ENCODE results near the gene ANKRD55.
A peak's percentile ranks its signal among the peaks of the same experiment; 100 is the strongest.
"Not testable (repeated sequence)": the region's sequence is repeated elsewhere in the genome, so short reads cannot be mapped to it uniquely, and the experiment has no call there.

The ANKRD55 gene

DNA sequence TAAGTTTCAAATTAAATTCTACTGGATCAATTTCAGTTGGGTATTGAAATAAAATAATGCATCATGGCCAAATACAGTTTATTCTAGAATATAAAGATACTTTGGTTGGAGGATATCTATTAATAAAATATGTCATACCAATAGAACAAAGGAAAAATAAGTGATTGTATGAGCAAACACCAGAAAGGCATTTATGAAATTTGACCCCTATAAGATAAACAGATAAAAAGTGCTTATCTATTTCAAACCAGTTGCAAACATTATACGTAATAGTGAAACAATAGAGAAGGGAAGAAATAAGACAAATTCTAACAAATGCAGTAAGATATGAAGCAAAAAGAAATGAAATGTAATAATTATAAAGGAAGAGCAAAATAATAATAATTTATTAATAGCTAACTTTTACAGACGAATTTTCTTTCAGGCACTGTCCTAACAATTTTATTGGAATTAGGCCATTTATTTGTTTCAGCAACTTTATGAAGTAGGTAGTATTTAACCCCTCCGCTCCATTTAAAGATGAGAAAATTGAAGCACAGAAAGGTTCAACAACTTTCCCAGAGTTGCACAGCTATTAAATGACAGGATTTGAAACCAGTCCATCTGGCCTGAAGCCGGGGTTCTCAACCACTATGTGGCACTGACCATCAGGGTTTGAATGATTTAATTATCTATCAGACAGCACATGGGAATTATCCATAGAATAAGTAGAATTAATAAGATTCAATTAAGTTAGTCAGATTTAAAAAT, 20.8 kb downstream of the ANKRD55 start:
- H3K4me3 ChIP-seq: no peak overlapping the region
- no peak overlapping the region for H3K27ac ChIP-seq

- no peak overlapping the region for H3K4me3 ChIP-seq
- no peak overlapping the region for H3K27ac ChIP-seq
Observed at GRCh38 chr5:56211298-56211865, 21.7 kb downstream of the ANKRD55 start.

- H3K4me3 ChIP-seq: no peak overlapping the region
- H3K27ac ChIP-seq: no peak overlapping the region
Observed at GRCh38 chr5:56208681-56209080, 24.4 kb downstream of the ANKRD55 start.

DNA sequence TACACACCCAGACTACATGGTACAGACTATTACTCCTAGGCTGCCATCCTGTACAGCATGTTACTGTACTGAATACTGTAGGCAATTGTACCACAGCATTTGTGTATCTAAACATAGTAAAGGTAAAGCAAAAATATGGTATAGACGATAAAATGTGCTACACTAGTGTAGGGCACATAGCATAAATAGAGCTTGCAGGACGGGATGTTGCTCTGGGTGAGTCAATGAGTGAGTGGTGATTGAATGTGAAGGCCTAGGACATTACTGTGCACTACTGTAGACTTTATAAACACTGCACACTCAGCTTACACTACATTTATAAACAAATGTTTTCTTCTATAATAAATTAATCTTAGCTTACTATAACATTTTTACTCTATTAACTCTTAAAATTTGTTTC, 25.6 kb downstream of the ANKRD55 start:
- Histone ChIP-seq H3K4me3 (no peak overlapping the region), H3K27ac (no peak overlapping the region)

DNA sequence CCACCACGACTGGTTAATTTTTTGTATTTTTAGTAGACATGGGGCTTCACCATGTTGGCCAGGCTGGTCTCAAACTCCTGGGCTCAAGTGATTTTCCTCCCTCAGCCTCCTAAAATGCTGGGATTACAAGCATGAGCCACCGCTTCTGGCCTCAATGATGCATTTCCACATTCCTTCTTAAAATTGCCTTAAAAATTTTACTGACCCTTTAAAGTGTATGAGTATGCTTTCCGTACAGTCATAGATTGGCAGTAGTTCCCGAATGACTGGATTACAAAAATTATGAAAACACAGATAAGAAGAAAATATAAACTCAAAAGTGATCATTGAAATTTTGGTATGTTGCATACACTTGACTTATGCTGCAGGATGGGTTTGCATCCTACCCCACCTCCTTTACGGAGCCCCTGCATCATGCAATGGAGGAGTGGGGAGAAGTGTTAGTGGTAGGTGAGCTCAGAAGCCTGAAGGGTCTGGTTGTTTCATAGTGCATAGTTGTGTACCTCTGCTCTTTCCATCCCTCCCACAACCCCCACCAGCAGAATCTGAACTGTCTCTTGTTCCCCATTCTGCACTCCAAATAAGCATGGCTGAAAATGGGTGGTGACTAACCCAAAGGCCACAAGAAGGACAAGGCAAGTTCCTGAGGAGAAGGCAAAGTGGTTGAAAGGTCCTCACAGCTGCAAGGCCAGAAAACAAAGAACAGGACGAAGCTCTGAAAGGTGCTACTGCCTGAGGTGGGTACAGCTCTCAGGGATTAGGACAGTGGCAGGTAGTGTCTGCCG, 26.8 kb downstream of the ANKRD55 start:
- H3K27ac ChIP-seq: no peak overlapping the region
- H3K4me3 ChIP-seq: no peak overlapping the region

GRCh38 chr5:56203936-56204335, 29.2 kb downstream of the ANKRD55 start:
- not testable (repeated sequence) for H3K27ac ChIP-seq, H3K4me3 ChIP-seq

- H3K4me3 ChIP-seq: no peak overlapping the region
- no peak overlapping the region for H3K27ac ChIP-seq
Observed at GRCh38 chr5:56202483-56202882, 30.6 kb downstream of the ANKRD55 start.

DNA sequence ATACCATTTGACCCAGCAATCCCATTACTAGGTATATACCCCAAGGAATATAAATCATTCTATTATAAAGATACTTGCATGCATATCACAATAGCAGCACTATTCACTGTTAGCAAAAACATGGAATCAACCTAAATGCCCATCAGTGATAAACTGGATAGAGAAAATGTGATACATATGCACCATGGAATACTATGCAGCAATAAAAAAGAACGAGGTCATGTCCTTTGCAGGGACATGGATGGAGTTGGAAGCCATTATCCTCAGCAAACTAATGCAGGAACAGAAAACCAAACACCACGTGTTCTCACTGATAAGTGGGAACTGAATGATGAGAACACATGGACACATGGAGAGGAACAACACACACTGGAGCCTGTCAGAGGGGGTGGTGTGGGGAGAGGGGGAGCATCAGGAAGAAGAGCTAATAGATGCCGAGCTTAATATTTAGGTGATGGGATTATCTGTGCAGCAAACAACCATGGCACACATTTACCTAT, 31.3 kb downstream of the ANKRD55 start:
- not testable (repeated sequence) for H3K4me3 ChIP-seq, H3K27ac ChIP-seq

DNA sequence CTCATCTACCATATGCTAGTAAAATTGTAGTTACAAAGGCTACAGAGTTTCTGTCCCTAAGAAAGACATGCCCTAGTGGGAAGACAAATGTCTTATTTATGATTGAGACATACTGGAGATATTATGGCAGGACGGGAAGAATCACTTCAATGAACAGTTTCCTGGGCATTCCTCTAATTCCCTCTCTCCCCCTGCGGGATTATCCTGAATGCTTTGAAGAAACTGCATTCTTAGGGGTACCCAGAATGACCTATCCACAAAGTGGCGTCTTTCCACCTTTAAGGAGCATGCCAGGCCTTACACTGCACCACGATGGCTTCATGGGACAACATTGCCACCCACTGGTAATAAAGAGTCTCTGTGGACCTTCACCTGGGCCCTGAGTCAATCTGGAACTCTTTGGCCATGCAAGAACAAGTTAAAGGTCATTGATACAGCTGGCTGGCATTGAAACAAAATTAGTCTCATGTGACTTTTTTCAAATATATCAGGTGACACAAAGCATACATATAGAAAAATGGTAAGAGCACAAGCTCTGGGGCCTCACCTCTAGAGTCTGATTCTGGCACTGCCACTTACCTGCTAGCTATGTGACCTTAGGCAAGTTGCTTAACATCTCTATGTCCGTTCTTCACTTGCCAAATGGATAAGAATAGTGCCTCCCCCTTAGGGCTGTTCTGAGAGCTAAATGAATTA, 32.0 kb downstream of the ANKRD55 start:
- Histone ChIP-seq H3K4me3 (no peak overlapping the region), H3K27ac (no peak overlapping the region)

- Histone ChIP-seq H3K4me3 (no peak overlapping the region), H3K27ac (no peak overlapping the region)
Observed at GRCh38 chr5:56195016-56195415, 38.1 kb downstream of the ANKRD55 start.

DNA sequence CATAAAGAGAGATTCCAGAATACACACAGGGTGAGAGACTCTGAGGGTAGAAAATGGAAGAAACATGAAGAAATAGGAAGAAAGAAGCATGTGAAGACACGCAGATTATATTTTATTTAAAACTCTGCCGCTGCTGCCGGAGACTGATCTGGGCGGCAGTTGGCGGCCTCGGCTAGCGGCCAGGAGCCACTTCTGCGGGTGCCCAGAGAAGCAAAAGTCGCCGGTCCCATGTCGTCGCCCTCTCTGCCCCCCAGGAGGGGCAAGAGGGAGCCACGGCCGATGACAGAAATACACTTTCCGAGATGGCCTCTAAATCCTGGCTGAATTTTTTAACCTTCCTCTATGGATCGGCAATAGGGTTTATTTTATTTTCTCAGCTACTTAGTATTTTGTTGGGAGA, 40.9 kb downstream of the ANKRD55 start:
- Histone ChIP-seq H3K4me3 (no peak overlapping the region), H3K27ac (no peak overlapping the region)

DNA sequence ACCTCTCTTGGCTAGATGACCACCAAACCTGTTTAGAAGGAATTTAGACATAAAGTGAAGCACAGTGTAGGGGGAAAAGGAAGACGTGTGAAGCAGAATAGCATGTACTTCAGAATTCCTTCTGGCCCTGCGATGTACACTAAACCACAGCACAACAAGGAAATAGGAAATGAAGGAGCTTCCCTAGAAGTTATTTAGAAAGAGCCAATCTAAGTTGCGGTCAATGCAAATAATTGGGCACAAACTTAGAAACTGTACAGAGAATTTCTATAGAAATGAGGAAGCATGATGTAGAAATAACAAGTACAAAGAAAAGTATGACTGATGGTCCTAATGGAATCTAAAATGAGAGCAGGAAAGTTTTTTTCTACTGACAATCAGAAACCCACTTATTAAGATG, 41.5 kb downstream of the ANKRD55 start:
- Histone ChIP-seq H3K4me3 (no peak overlapping the region), H3K27ac (no peak overlapping the region)

- H3K4me3 ChIP-seq: no peak overlapping the region
- no peak overlapping the region for H3K27ac ChIP-seq
Observed at GRCh38 chr5:56190497-56190896, 42.6 kb downstream of the ANKRD55 start.

- Histone ChIP-seq H3K4me3 (no peak overlapping the region), H3K27ac (no peak overlapping the region)
Observed at GRCh38 chr5:56185768-56186311, 47.3 kb downstream of the ANKRD55 start.

DNA sequence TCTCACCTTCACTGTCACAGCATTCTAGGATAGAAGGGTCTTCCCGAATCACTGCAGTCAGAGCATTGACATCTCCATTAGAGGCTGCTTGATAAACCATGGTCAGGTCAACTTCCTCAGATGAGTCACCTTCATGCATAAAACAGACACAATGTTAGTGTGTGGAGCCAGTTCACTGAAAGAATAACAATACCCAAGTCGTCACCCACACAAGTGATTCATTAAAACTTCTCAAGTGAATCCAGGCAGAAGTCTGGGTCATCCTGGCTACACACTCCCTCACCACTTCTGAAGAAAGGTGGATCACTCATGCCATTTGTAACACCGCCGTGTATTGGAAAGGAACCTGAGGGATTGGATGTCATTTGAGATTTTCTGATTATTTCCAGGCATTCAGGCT, 49.6 kb downstream of the ANKRD55 start:
- no peak overlapping the region for H3K4me3 ChIP-seq
- no peak overlapping the region for H3K27ac ChIP-seq

DNA sequence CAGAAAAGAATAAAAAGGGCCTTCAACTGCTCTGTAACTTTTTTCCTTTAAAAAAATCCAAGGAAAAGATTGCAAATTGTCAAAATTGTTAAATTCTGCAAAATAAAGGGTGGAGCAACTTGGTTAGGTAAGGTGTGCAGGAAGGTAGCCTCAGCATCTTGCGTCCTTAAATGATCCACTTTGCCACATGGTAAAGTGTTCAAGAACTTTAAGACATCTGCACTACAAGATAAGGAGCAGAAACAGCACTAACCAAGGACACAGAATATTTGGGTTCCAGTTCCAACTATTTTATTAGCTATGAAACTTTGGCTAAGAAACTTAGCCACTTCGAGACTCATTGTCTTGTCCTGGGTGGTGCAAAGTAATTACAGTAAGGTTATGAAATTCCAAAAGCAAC, 53.7 kb downstream of the ANKRD55 start:
- H3K27ac ChIP-seq: no peak overlapping the region
- no peak overlapping the region for H3K4me3 ChIP-seq

DNA sequence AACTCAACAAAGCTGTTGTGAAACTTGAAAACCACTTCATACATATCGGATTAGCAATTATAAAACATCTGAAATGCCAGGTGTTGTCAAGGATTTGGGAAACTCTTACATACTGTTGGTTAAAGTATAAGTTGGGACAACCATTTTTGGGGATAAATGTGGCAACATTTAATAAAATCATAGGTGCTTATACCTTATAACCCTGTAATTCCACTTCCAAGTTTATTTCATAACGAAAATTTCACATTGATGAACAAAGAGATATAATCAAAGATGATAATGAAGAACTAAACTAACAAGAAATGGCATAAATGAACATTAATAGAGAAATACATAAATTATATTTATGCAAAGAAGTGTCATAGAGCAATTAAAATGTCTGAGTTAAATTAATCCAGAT, 54.3 kb downstream of the ANKRD55 start:
- Histone ChIP-seq H3K4me3 (no peak overlapping the region), H3K27ac (no peak overlapping the region)

DNA sequence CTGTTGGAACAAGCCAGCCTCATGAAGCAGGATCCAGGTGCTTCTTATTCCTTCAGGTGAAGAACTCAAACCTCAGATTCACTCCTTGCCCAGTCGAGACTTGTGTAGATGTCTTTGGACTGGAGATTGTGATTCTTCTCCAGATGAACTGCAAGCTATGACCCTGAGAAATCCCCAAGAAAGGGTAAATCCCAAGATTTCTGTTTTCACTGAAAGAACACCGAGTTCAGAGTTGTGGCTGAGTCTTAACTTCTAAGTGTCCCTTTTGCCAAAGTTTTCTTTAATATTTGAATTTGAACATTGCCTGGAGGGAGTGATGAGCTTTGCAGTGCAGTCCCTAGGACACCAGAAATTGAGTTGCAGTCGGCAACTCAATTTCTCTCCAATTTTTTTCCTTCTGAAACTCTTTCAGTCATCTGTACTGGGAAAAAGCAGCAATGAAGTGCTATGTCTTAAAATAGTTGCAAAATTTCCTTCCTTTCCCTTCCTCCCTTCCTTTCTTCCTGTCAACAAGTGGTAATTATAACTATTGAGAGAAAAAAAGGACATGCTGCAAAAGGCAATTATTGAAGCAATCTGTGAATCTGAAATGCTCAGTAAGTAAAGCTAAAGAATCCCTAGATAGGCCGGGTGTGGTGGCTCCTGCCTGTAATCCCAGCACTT, 56.1 kb downstream of the ANKRD55 start:
- H3K4me3 ChIP-seq: no peak overlapping the region

DNA sequence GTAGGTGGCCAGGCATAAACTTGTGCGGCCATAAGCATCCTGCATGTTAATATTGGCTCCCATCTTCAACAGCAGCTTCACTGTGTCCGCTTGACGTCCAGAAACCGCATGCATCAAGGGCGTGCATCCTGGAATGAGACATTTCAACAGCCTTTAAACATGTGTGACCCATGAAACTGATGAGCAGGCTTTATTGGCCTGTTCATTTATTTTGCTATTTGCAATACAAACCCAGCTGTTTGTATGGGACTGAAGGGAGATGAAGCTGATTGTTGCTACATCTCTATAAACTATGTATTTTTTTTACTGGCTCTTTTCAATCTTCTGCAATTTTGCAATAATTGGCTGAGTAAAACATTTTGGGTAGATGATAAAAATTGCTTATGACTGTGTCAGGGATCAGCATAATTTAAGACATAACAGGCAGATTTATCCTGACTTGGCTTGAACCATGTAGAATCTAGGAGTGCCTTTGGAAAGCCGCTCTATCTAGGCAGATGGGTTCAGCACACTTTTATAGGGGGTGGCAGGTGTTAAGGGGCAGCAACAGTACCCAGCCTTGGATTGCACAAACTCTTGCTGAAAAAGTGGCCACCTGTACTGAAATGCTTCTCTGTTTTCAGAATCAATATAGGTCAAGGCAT, 56.9 kb downstream of the ANKRD55 start:
- H3K27ac ChIP-seq: peak overlapping the region in 6 of 21 experiments; percentile 0 to 69 (median 42)

More for the DNA sequence above, 56.1 kb downstream of the ANKRD55 start:
- H3K27ac ChIP-seq: peak overlapping the region in 6 of 21 experiments; percentile 0 to 57 (median 28)

More for the DNA sequence above, 56.9 kb downstream of the ANKRD55 start:
- H3K4me3 ChIP-seq: no peak overlapping the region
